ENCODE results near the gene LRCOL1.

Gene LRCOL1

DNA sequence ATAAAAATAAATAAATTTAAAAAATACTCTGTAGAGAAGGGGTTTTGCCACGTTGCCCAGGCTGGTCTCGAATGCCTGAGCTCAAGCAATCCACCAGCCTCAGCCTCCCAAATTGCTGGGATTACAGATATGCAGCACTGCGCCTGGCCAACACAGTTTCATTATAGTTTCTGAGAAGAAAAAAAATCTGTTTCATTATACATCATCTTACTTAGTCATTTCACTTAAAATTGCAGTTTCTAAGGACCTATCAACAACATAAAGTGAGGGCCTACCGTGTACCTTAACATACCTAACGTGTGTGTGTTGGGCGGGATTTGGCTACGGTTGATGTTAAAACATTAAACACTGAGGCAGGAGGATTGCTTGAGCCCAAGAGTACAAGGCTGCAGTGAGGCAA is 36.5 kb upstream of the LRCOL1 start:
- Histone ChIP-seq H3K9ac (ENCODE audit: low read length) (no peak overlapping the region), H3K9me3 (ENCODE audit: control insufficient read depth, low read length) (no peaks in the 10 kb centered on the region), H3K27me3 (replicated peaks; ENCODE audit: control insufficient read depth, insufficient read depth, low read length) (no peaks in the 10 kb centered on the region), H3K4me1 (ENCODE audit: control insufficient read depth, insufficient read depth, low read length) (no peaks in the 10 kb centered on the region), H3K36me3 (ENCODE audit: control insufficient read depth, insufficient read depth, low read length, severe bottlenecking) (peaks cover 57% of the 10 kb centered on the region), H3K4me3 (ENCODE audit: low read length) (no peak overlapping the region)
- no peak for DNase-seq (ENCODE audit: low read depth)

DNA sequence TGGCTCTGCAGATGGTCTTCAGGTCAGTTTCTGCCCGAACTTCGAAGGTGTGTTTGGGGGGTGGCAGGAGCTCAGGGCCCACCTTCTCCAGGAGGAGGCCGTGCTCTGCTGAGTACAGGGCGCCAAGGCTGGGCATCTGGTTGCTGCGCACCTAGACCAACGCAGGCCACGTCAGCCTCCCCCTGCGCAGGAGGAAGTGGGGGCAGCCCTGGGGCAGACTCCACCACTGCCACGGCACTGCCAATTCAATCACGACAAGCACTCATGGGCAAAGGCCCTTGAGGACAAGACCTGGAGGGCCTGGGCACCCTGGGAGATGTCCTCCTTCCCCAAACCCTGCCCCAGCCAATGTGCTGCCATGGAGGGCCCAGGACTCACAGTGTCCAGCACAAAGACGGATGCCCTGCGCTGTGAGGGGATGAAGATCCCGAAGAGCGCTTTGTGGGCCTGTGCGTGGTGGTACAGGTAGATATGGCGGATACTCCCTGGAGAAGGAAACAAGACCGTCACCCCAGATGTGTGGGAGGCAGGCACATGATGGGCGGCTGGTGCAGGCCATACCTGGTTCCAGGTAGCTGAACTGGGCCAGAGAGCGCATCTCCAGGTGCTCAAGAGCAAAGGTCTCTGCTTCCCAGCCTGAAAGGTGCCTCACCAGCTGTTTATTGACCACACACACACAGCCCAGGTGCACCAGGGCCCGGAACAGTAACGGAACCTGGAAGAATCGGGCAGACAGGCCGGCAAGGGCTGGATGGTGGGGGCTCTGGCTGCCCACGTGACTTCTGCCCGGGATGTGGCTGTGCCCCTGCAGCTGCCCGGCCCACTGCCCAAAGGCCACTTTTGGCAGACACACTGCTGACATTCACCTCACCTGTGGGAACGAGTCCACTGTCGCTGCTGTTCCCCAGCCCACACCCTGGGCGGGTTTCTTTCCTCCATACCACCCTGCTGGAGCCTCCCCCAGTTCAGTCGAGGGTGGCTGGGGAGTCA is 32.8 kb upstream of the LRCOL1 start:
- Histone ChIP-seq H3K9me3 (ENCODE audit: control insufficient read depth, low read length) (no peaks in the 10 kb centered on the region), H3K4me1 (ENCODE audit: control insufficient read depth, insufficient read depth, low read length) (peaks cover 12% of the 10 kb centered on the region), H3K36me3 (ENCODE audit: control insufficient read depth, insufficient read depth, low read length, severe bottlenecking) (peaks cover 48% of the 10 kb centered on the region), H3K4me3 (ENCODE audit: low read length) (no peak overlapping the region), H3K9ac (ENCODE audit: low read length) (no peak overlapping the region), H3K27me3 (replicated peaks; ENCODE audit: control insufficient read depth, insufficient read depth, low read length) (no peaks in the 10 kb centered on the region)
- no peak for DNase-seq (ENCODE audit: low read depth)

DNA sequence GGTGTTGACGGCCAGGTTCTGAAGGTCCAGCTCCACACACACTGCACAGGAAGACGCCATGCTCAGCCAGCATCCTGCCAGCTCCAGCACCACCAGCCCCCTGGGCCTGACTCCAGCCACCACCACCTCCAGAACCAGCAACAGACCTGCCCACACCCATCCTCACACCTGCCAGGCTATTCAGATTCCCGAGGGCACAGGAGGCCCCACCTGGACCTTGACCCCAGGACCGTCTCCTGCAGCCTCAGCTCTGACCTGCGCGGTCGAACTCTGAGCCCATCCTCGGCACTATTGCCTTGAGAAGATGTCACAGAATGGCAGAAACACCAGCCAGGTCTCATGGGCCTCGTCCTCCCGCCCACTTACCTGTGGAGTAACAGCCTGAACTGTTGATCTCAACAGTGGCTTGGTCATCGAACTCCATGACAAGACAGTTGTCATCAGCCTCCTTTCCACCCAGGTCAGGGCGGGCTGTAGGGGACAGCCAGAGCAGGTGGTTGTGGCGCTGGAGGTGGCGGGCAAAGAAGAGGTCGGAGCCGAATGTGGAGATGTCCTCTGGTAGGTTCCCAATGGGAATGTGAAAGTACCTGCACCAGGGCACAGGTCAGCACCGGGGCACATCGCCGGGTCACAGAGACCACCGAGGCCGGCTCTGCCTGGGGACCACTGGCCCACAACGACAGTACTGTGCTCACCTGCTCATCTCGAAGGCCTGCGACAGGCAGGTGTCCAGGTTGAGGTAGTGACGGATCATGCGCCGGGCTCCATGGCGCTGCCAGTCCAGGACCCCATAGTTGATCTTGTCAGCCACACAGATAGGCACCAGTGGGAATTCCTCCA is 31.6 kb upstream of the LRCOL1 start:
- Histone ChIP-seq H3K27me3 (replicated peaks; ENCODE audit: control insufficient read depth, insufficient read depth, low read length) (no peaks in the 10 kb centered on the region), H3K9me3 (ENCODE audit: control insufficient read depth, low read length) (no peaks in the 10 kb centered on the region), H3K36me3 (ENCODE audit: control insufficient read depth, insufficient read depth, low read length, severe bottlenecking) (peaks cover 43% of the 10 kb centered on the region), H3K9ac (ENCODE audit: low read length) (no peak overlapping the region), H3K4me1 (ENCODE audit: control insufficient read depth, insufficient read depth, low read length) (peaks cover 18% of the 10 kb centered on the region), H3K4me3 (ENCODE audit: low read length) (no peak overlapping the region)
- DNase-seq (ENCODE audit: low read depth), result no peak

DNA sequence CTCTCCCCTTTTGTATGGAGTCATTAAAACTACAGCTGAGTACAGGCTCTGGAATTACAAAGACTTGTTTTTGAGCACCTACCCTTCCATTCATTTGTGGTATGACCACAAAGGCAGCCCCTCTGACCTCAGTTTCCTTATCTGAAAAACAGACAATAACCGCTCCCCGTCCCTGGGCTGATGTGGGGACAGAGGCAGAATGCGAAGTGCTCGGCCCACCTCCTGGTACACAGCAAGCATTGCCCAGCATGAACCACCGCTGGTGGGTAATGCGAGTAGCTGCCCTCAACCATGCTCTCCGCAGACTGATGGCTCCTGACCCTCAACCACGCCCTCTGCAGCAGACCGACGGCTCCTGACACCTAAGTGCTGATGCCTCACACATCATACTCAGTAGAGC is 30.6 kb upstream of the LRCOL1 start:
- Histone ChIP-seq H3K4me1 (ENCODE audit: control insufficient read depth, insufficient read depth, low read length) (peaks cover 18% of the 10 kb centered on the region), H3K36me3 (ENCODE audit: control insufficient read depth, insufficient read depth, low read length, severe bottlenecking) (peaks cover 45% of the 10 kb centered on the region), H3K4me3 (ENCODE audit: low read length) (no peak overlapping the region), H3K9me3 (ENCODE audit: control insufficient read depth, low read length) (no peaks in the 10 kb centered on the region), H3K9ac (ENCODE audit: low read length) (no peak overlapping the region), H3K27me3 (replicated peaks; ENCODE audit: control insufficient read depth, insufficient read depth, low read length) (no peaks in the 10 kb centered on the region)
- no peak for DNase-seq (ENCODE audit: low read depth)

DNA sequence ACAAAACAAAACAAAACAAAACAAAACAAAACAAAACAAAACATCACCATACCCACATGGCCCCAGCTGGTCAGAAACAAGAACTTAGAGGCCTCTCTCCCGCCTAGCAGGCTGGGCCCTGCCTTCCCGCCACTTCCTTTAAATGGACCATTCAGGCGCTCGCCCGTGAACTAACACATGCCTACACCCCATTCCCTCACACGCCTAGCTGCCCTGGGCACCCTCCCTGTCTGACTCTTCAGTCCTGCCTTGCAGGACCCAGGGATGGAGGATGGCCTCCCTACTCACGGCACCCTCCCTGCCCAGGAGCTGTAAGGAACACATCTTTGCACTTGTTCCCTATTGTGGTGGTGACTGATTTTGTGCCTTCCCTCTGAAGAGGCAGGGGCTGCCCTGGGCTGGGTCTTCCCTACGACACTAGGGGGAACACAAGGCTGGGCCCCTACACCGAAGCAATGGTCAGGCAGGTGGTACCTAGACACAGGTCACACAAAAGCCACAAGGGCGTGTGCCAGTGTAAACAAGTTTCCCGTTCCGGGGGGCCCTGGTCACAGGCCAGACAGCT is 29.7 kb upstream of the LRCOL1 start:
- no peak for DNase-seq (ENCODE audit: low read depth)
- H3K36me3 ChIP-seq (ENCODE audit: control insufficient read depth, insufficient read depth, low read length, severe bottlenecking), result peaks cover 49% of the 10 kb centered on the region
- no peak overlapping the region for H3K4me3 ChIP-seq (ENCODE audit: low read length)
- peaks cover 18% of the 10 kb centered on the region for H3K4me1 ChIP-seq (ENCODE audit: control insufficient read depth, insufficient read depth, low read length)
- no peaks in the 10 kb centered on the region for H3K9me3 ChIP-seq (ENCODE audit: control insufficient read depth, low read length)
- H3K9ac ChIP-seq (ENCODE audit: low read length), result no peak overlapping the region
- H3K27me3 ChIP-seq (replicated peaks; ENCODE audit: control insufficient read depth, insufficient read depth, low read length), result no peaks in the 10 kb centered on the region

DNA sequence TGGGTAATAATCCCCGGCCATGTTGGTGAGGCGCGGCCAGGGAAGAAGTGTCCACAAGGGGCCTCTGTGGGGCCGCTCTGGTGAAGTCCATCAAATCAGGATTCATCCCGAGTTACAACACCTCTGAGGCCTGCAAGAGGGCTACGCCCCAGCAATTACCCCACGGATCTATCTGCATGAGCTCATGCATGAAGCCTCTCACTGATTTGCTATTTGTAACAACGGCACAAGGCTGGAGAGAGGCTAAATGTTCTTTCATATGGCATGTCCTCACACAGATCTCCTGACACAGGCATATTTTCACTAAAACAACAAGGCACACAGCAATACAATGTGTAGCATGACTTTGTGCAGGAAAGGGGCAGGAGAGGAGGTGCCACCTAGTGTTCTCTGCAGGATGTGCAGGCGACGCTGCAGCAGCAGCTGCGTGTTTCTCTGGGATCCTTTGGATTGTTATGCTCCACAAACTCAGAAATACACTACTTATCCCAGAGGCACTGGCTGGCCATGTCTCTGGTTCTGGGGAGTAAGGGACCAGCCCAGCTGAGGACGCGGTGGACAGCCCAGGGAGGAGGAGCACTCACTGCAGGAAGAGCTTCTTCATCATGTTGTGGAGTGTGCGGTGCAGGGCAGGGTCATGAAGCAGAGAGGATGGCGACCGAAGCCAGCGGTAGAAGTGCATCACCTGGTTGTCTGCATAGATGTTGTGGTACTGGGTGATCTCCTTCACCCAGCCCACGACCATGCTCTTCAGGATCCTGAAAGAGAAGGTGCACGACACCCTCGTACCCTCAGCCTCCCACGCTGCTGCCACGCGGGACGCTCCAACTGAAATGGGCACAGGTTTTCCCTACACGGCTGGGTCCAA is 28.4 kb upstream of the LRCOL1 start:
- DNase-seq (ENCODE audit: low read depth), result peak; percentile 47
- peaks cover 52% of the 10 kb centered on the region for H3K36me3 ChIP-seq (ENCODE audit: control insufficient read depth, insufficient read depth, low read length, severe bottlenecking)
- H3K4me3 ChIP-seq (ENCODE audit: low read length), result no peak overlapping the region
- H3K9ac ChIP-seq (ENCODE audit: low read length), result peak overlapping the region; percentile 61
- peaks cover 18% of the 10 kb centered on the region for H3K4me1 ChIP-seq (ENCODE audit: control insufficient read depth, insufficient read depth, low read length)
- no peaks in the 10 kb centered on the region for H3K27me3 ChIP-seq (replicated peaks; ENCODE audit: control insufficient read depth, insufficient read depth, low read length)
- no peaks in the 10 kb centered on the region for H3K9me3 ChIP-seq (ENCODE audit: control insufficient read depth, low read length)

DNA sequence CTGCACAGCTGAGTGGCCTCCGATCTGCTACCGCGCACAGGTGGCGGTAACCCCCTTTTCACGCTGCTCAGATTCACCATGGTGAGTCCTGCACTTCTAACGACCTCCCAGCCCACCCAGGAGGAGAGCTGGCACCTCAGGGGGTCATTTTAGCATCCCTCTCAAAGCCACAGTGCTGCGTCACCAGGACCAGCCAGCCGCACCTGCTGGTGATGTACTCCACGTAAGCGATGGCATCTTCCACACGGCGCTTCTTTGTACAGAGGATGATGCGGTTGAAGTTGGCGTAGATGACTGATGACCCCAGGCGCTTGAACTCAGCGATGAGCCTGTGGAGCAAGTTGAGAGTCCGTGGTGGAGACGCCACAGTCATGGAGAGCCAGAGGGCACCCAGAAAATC is 27.4 kb upstream of the LRCOL1 start:
- no peak for DNase-seq (ENCODE audit: low read depth)
- Histone ChIP-seq H3K27me3 (replicated peaks; ENCODE audit: control insufficient read depth, insufficient read depth, low read length) (no peaks in the 10 kb centered on the region), H3K9ac (ENCODE audit: low read length) (peak overlapping the region; percentile 31), H3K4me1 (ENCODE audit: control insufficient read depth, insufficient read depth, low read length) (peaks cover 18% of the 10 kb centered on the region), H3K36me3 (ENCODE audit: control insufficient read depth, insufficient read depth, low read length, severe bottlenecking) (peaks cover 46% of the 10 kb centered on the region), H3K9me3 (ENCODE audit: control insufficient read depth, low read length) (no peaks in the 10 kb centered on the region), H3K4me3 (ENCODE audit: low read length) (no peak overlapping the region)

DNA sequence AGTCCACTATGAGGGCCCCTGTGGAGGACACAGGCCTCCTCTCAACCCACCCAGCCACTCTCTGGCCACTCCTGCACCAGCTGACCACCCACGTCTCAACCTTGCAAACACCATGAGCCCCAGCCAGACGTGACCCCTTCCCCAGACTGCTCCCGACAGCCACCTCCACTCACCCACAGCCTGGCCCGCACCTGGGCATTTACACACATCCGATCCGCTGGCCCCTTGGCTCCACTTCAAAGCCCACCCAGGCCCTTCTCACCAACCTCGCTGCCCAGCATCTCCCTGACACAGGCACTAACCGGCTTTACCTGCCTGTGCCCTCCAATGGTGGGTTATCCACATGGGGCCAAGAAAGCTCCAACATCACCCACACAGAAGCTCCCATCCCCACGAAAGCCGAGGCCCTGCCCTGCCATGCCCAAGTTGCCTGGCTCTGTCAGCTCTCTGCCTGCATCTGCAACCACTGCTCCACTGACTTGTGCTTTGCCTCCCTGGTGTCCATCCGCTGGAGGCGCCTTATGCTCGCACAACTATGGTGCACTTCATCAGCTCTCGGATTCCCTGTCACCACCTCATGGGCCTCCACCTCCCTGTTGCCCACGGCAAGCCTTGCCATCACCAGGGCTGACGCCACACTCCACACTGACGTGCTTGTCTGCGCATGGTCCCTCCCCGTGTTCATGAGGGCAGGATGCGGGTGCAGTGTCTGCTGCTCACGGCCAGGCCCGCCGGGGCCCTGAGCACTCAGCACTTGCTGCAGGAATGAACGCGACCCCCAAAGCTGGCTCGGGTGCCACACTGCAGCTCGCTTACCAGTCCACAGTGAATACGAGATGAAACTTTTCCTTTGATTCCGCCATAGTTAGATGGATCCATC is 24.9 kb upstream of the LRCOL1 start:
- DNase-seq (ENCODE audit: low read depth), result no peak
- peaks cover 42% of the 10 kb centered on the region for H3K36me3 ChIP-seq (ENCODE audit: control insufficient read depth, insufficient read depth, low read length, severe bottlenecking)
- no peak overlapping the region for H3K4me3 ChIP-seq (ENCODE audit: low read length)

DNA sequence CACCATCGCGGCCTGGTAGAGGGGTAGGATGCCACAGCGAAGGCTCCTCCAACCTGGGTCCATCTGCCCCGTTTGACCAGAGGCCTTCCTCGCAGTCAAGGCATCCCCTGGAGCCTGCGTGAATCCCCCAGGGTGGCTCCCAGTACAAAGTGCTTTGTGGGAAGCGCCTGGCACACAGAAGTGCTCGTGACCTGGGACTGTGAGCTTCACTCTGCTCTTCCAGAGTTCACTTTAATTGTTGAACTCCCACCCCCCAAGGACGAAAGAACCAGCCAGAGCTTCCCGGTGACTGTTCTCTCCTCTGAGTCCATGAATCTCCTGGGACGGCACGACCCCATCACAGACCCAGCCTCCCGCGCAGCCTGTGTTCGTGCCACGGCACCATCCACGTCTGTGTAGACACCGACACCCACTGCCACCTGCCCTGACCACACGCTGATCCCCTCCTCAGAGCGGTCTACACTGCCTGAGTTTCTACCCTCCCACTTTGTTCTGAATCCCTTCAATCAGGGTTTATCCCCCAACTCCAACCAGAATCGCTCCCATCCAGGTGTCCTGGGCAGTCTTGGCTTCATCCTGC is 24.1 kb upstream of the LRCOL1 start:
- Histone ChIP-seq H3K4me1 (ENCODE audit: control insufficient read depth, insufficient read depth, low read length) (peaks cover 18% of the 10 kb centered on the region), H3K36me3 (ENCODE audit: control insufficient read depth, insufficient read depth, low read length, severe bottlenecking) (peaks cover 49% of the 10 kb centered on the region), H3K4me3 (ENCODE audit: low read length) (no peak overlapping the region), H3K9ac (ENCODE audit: low read length) (no peak overlapping the region), H3K27me3 (replicated peaks; ENCODE audit: control insufficient read depth, insufficient read depth, low read length) (no peaks in the 10 kb centered on the region), H3K9me3 (ENCODE audit: control insufficient read depth, low read length) (no peaks in the 10 kb centered on the region)
- DNase-seq (ENCODE audit: low read depth), result no peak

More for the DNA sequence above, 24.9 kb upstream of the LRCOL1 start:
- H3K4me1 ChIP-seq (ENCODE audit: control insufficient read depth, insufficient read depth, low read length), result peaks cover 18% of the 10 kb centered on the region
- H3K9me3 ChIP-seq (ENCODE audit: control insufficient read depth, low read length), result no peaks in the 10 kb centered on the region
- H3K27me3 ChIP-seq (replicated peaks; ENCODE audit: control insufficient read depth, insufficient read depth, low read length), result no peaks in the 10 kb centered on the region
- H3K9ac ChIP-seq (ENCODE audit: low read length), result no peak overlapping the region

DNA sequence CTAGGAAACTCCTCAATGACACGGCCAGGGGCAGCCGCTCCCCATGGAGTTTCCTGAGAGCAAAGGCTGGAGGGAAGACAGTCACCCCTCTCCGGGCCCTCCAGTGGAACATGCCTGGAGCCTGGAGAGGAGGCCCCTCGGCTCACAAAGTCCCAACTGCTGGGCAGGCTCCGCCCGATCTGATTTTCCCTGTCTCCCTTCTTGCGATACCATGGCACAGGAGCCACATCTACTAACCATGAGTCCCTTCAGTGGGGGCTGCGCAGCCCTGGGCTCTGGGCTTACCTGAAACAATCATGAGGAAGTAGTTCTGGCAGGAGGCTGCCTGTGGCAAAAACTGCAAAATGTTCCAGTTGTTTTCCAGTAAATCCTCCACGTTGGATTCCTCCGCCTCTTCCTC is 23.5 kb upstream of the LRCOL1 start:
- Histone ChIP-seq H3K9me3 (ENCODE audit: control insufficient read depth, low read length) (no peaks in the 10 kb centered on the region), H3K27me3 (replicated peaks; ENCODE audit: control insufficient read depth, insufficient read depth, low read length) (no peaks in the 10 kb centered on the region), H3K4me3 (ENCODE audit: low read length) (no peak overlapping the region), H3K4me1 (ENCODE audit: control insufficient read depth, insufficient read depth, low read length) (peaks cover 13% of the 10 kb centered on the region), H3K9ac (ENCODE audit: low read length) (no peak overlapping the region), H3K36me3 (ENCODE audit: control insufficient read depth, insufficient read depth, low read length, severe bottlenecking) (peaks cover 51% of the 10 kb centered on the region)
- no peak for DNase-seq (ENCODE audit: low read depth)

Data from adipocyte (in vitro differentiated cells).